Erythroblast (primary cell): Measurements from ENCODE around the gene PIP5K1B.
"Not testable (repeated sequence)": the region's sequence is repeated elsewhere in the genome, so short reads cannot be mapped to it uniquely, and the experiment has no call there.

ENCODE experiments used
- DNase-seq, 2 experiments: peaks; one replicate each; lab custom pipeline; 2025; lab: John Stamatoyannopoulos, UW
- GATA1 ChIP-seq: IDR thresholded peaks from 2 replicates; pipeline ENCODE4 v1.6.1; 2011; ENCODE audit warnings: low read depth, mild to moderate bottlenecking, control low read depth, low read length, moderate library complexity
- POLR2A ChIP-seq: IDR thresholded peaks from 2 replicates; pipeline ENCODE4 v1.6.1; 2011; ENCODE audit warnings: mild to moderate bottlenecking, low read length

Gene PIP5K1B, protein sequence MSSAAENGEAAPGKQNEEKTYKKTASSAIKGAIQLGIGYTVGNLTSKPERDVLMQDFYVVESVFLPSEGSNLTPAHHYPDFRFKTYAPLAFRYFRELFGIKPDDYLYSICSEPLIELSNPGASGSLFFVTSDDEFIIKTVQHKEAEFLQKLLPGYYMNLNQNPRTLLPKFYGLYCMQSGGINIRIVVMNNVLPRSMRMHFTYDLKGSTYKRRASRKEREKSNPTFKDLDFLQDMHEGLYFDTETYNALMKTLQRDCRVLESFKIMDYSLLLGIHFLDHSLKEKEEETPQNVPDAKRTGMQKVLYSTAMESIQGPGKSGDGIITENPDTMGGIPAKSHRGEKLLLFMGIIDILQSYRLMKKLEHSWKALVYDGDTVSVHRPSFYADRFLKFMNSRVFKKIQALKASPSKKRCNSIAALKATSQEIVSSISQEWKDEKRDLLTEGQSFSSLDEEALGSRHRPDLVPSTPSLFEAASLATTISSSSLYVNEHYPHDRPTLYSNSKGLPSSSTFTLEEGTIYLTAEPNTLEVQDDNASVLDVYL

DNA sequence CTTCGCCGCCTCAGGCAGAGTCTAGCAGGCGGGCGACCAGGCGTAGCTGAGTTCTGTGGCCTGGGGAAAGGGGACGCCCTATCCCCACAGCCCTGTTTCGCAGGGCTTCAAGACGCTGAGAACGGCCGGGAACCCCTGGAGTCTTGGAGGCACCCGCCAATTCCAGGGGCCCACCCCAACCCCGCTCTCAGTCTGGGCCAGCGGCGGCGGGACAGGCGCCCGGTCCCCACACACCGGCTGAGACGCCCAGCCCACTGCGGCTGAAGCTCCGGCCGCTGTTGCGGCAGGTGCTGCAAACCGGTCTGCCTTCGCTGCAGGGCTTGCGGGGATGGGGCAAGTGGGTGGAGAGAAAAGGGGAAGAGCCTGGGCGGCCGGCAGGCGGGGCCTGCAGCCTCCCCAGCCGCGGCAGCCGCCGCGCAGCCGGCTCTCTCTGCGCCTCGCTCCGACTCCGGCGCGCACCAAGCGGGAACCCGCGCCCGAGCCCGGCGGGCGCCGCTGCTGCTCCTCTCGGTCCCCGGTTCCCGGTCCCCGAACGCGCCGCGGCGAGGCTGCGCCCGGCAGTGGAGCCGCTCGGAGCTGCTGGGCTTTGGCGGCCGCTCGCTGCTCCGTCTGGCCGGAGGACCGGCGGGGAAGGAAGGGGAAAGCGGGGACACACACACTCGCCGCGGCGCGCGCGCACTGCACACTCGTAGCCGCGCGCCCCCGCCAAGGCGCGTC, at the start of gene PIP5K1B:
TSS of gene PIP5K1B (plus strand) at position 427 of the 717 bp plus-strand sequence. CDS start 117,375 bp downstream, outside the sequence.
- DNase-seq = peak; percentile 90 to 93
- no peak for TF ChIP-seq GATA1
- TF ChIP-seq POLR2A = peak; percentile 95

DNA sequence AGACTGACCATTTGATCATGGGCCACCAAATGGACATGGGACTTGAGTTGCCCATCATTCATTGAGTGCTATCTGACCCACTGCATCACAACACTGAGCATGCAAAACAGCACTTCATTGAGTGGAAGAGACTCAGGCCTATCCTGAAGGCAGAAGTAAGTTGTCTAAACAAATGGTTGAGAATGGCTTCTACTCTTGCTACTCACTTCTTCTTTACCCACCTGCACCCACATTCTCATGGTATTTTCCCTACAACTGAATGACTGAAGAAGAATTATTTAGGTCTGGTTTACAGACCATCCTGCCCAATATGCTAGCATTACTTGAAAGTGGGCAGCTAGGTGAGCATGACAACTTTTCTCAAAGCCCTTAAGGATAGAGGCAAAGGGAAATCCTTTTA, 41.0 kb upstream of the PIP5K1B start:
- no peak for DNase-seq

DNA sequence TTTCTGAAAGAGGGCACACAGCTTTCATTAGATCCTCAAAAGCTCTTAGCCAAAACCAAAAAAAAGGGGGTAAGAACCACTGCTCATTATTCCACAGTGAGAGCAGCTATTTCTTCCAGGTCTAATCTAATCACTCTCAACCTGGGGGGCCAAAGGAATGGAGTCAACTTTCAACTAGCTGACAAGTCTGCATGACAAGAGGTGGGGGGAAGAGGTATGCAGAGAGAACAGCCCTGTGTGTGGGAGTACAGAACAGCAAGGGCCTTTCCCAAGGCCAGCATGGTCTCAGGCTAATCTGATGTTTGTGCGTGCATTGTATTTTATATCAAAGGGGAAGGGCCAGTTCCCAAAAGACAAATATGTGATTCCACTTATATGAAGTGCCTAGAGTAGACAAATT, 36.9 kb upstream of the PIP5K1B start:
- DNase-seq = no peak
- TF ChIP-seq GATA1 (no peak), POLR2A (no peak)

More for the DNA sequence above, 41.0 kb upstream of the PIP5K1B start:
- TF ChIP-seq POLR2A (no peak), GATA1 (no peak)

DNA sequence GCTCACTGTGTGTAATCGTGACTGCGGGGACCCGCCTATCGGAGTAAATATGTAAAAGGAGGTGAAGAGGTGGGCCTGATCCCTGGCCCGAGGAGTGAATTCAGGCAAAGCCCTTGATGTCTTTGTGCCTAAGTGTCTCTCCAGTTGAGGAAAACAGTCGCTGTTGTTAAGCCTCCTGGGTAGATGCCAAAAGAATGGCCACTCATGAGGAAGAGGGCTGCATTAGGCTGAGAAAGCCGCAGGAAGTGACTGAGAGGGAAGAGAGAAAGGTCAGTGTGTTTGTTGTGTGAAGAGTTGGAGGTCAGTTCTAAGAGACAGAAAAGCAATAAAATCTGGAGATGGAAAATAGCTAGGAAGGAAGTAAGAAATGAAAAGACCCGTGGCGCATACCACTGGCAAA, 35.8 kb upstream of the PIP5K1B start:
- TF ChIP-seq GATA1 = no peak
- TF ChIP-seq POLR2A = no peak

DNA sequence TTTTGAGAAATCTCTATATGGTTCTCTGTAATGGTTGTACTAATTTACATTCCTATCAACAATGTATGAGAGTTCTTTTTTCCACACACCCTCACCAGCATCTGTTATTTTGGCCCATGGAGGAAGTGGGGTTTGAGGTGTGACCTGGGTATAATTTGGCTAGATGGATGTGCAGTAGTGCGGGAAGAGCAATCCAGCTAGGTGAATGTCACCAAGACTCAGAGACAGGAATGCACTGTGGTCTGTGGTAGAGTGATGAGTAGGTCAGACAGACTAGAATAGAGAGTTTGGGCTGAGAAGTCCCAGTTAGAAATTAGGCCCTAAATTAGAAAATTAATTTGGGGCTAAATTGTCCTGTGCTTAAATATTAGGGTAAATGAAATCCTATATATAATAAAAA, 32.8 kb upstream of the PIP5K1B start:
- TF ChIP-seq GATA1 (no peak), POLR2A (no peak)
- DNase-seq = no peak

More for the DNA sequence above, 35.8 kb upstream of the PIP5K1B start:
- no peak for DNase-seq

DNA sequence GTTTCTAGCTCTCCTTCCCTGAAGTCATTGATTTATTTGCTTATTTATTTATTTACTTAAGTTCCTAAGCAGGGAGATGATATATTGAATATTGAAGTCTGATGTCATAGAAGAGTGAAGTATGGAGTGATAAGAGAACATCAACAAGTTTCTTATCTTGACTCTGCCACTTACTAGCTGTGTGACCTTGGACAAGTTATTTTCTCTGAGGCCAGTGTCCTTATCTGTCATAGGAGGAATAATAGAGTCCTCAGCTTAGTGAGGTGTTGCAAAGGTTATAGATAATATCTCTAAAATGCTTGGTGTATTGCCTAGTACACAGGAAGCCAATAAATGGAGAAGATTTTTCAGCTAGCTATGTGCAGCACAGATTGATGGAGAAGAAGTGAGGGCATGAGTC, 32.4 kb upstream of the PIP5K1B start:
- TF ChIP-seq POLR2A (no peak), GATA1 (no peak)
- peak; percentile 29 to 71 for DNase-seq

DNA sequence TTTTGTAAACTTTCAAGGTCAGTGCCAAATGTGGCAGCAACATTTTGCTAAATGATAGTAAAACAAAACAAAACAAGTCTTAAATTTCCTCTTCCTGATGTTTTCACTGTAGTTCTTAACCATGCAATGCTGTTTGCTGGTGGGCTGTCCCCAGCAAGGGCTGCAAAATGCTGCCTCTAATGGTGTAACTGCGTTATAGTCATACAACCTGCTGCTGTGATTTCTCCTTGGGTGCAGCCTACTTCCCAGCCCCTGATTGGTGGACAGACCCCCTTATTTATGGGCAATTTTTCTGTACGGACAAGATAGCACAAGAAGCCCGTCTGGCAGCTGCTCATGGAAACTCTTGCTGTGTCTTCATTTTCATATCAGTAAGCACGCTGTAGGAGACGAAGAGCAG, 26.6 kb upstream of the PIP5K1B start:
- TF ChIP-seq GATA1 (no peak), POLR2A (no peak)

DNA sequence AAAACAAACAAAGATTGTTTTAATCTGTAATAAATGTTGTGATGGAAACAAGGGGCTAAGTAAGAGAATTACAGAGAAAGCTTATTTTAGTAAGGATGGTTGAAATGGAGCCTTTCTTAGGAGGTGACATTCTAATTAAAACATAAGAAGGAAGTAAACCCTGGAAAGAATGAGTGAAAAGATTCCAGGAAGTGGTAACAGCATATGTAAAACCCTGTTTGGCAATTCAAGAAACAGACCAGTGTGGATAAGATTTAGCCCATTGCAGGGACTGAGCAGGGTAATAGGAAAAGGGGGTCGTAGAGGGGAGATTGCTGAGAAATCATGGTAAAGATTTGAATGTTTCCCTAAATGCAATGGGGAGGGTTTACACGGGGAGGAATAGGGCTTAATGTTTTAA, 21.6 kb upstream of the PIP5K1B start:
- TF ChIP-seq GATA1 (no peak), POLR2A (no peak)

More for the DNA sequence above, 26.6 kb upstream of the PIP5K1B start:
- DNase-seq = peak; percentile 36 to 52

DNA sequence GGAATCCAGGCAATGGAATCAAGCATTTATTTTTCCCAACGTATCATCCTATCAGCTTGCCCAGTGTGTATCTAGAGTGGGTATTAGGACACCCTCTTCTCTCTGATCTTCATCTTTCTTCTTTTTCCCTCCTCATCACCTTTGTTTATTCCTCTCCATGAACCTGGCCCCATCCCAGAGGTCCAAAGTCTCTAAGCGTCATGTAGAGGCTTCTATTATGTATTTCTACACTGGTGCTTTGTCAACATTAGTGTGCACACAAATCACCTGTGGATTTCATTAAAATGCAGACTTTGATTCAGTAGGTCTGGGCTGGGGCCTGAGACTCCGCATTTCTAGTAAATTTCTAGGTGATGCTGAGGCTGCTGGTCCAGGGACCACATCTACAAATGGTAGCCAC, 19.8 kb upstream of the PIP5K1B start:
- no peak for DNase-seq
- no peak for TF ChIP-seq GATA1

More for the DNA sequence above, 21.6 kb upstream of the PIP5K1B start:
- no peak for DNase-seq

DNA sequence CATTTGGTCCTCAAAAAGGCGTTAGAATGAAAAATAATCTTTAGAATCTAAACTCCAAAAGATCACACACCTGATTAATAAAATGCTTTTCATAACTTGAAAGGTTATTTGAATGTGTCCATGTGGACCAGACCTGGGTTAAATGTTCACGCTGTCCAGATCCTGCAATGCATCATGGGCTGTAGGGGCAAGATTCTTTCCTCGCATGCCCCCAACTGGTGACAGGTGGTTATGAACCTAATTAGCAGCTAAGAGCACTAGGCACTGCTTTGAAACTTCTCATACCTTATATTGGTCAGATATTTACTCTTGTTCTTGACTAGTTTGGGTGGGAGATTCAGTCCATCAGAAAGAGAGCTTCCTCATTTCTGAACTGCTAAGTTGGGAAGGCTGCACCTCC, 19.3 kb upstream of the PIP5K1B start:
- TF ChIP-seq POLR2A = no peak
- no peak for TF ChIP-seq GATA1
- DNase-seq = peak; percentile 68 to 81

DNA sequence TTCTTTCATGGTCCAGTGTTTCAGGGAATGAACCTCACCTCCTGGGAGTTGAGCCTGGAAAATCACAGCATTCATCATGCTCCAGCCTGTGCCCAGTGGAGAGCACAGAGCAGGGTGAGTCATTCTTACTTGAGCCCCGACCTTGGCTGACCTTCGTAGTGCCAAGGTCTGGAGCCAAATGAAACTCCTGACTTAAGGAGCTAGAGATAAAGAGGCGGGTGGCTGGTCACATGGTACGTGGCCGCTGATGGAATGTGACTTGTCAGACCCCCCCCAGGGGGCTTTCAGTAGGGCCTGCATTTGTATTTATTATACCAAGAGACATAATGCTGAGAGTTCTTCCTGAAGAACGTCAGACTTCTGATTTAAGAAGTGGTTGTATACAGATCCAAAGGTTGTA, 15.0 kb upstream of the PIP5K1B start:
- DNase-seq = peak; percentile 14 to 17
- no peak for TF ChIP-seq POLR2A
- TF ChIP-seq GATA1 = no peak

DNA sequence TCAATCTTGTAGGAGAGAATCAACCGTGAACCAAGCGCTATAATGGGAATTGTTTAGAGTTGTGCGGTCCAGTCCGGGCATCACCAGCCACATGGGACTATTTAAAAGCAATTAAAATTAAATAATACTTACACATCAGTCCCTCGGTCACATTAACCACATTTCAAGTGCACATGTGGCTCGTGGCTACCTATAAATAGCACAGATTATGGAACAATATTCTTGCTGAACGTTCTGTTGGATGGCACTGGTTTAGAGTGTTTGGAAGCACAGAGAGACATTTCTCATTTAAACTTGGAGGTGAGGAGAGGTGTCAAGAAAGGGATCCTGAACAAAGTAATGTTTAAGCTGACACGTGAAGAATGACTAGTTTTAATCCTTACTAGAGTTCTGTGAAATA, 12.5 kb upstream of the PIP5K1B start:
- DNase-seq = no peak
- TF ChIP-seq POLR2A = no peak
- TF ChIP-seq GATA1 = no peak

DNA sequence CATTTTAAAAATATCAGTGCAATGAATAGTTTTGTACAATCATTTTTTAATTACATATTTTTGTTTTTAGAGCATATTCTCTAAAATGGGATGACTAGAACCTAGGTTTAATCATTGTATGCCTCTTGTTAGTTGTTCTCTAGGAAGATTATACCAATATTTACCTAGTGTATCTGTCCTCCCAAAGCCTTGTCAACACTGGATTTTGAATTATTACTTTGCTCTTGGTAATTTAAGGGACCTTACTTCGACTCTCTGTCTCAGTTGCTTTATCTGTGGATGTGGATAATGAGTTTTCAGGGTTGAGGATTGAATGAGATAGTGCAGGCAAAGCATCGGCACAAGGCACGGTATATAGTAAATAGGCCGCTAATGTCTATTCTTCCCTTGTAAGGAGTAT, 10.9 kb upstream of the PIP5K1B start:
- no peak for TF ChIP-seq POLR2A
- TF ChIP-seq GATA1 = no peak
- DNase-seq = no peak

DNA sequence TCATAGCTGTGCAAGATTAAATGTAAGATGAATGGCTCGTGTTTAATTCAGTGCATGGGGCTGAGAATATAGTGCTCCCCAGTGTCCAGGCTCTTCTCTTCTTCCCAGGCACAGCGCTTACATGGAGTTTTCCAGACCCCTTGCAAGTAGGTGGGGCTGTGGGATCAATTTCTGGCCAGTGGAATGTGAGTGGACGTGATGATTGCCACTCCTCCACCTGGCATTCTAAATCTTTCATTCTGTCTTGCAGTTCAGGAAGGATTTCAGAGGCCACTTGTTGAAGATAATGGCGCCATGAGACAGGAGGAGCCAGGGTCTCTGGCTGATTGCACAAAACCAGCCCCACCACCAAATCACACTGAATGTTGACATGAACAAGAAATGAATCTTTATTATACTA, 7.2 kb upstream of the PIP5K1B start:
- TF ChIP-seq POLR2A (no peak), GATA1 (no peak)
- no peak for DNase-seq

DNA sequence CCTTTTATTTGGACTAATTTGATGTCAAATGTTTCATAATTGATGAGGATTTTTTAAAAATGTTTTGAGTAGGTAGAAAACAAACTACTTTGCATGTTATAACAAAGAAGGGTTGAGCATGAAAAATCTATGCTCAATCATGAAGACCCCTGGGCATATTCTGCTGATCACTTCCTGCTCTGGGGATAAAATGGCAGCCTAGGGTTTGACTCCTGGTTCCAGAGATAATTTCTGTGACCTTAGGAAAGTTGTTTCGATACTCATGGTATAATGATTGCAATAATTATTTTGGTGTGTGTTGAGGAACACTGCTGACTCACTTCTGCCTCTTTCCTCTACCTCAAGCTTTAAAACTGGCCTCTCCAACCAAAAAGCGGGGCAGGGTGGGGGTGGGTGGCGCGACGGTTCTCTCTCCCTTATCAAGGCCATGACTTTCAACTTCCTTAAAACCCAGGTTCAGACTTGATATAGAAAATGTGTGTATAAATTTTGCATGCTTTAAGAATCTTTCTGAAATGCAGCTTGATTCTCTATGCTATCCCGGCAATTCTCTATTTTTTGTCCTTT, 6.0 kb upstream of the PIP5K1B start:
- no peak for TF ChIP-seq GATA1
- TF ChIP-seq POLR2A = no peak
- peak; percentile 67 to 81 for DNase-seq

DNA sequence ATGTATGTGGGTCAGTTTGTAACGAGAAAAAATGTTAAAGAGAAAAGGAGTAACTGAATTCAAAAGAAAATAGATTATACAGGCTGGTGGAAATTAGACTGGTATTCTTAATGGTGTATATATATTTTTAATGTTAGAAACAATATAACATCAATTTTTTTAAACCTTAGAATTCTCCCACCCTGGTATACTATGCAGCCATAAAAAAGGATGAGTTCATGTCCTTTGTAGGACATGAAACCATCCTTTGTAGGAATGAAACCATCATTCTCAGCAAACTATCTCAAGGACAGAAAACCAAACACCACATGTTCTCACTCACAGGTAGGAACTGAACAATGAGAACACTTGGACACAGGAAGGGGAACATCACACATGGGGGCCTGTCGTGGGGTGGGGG, 5.4 kb upstream of the PIP5K1B start:
- DNase-seq = not testable (repeated sequence)
